Mesodermal cell (in vitro differentiated cells): ENCODE results near the gene CCDC91.
"Not testable (repeated sequence)": the region's sequence is repeated elsewhere in the genome, so short reads cannot be mapped to it uniquely, and the experiment has no call there.

Source experiments
- H3K27ac ChIP-seq: 2 replicates; pipeline ENCODE4 v1.7.0; 2013; ENCODE audit warnings: mild to moderate bottlenecking, low read depth, low read length, moderate library complexity; ENCODE audit not compliant: severe bottlenecking
- H3K36me3 ChIP-seq: 2 replicates; pipeline ENCODE4 v1.7.1; 2013; ENCODE audit warnings: mild to moderate bottlenecking, low read length, moderate library complexity; ENCODE audit not compliant: control insufficient read depth, insufficient read depth
- H3K4me1 ChIP-seq: one replicate; pipeline ENCODE4 v1.7.1; 2013; ENCODE audit warnings: mild to moderate bottlenecking, low read length; ENCODE audit not compliant: insufficient read depth, control insufficient read depth, poor library complexity, severe bottlenecking
- H3K4me3 ChIP-seq: 2 replicates; pipeline ENCODE4 v1.7.0; 2013; ENCODE audit warnings: low read length, control low read depth, mild to moderate bottlenecking; ENCODE audit not compliant: insufficient read depth, poor library complexity, severe bottlenecking; ENCODE audit errors: extremely low read depth
- H3K9me3 ChIP-seq: 2 replicates; pipeline ENCODE4 v1.7.1; 2013; ENCODE audit warnings: mild to moderate bottlenecking, low read length, moderate library complexity; ENCODE audit not compliant: control insufficient read depth
- WGBS, 2 experiments: methylation state at CpG; one replicate each; pipeline ENCODE4 v1.1.5; 2013; ENCODE audit warnings: missing lambda C conversion rate in 2 of 2; ENCODE audit not compliant: insufficient coverage in 2 of 2; 5-methylcytosine and 5-hydroxymethylcytosine counted together

CCDC91 gene

GRCh38 chr12:28180786-28181185 is 9.5 kb upstream of the CCDC91 start:
- 100% methylated on average over 1 of the region's 3 CpGs; no CpG with 5 or more reads in 1 of the 2 experiments for WGBS, 2 experiments
- Histone ChIP-seq H3K36me3 (no peaks in the 10 kb centered on the region), H3K4me3 (no peak overlapping the region), H3K4me1 (no peaks in the 10 kb centered on the region), H3K9me3 (no peaks in the 10 kb centered on the region), H3K27ac (no peak overlapping the region)

DNA sequence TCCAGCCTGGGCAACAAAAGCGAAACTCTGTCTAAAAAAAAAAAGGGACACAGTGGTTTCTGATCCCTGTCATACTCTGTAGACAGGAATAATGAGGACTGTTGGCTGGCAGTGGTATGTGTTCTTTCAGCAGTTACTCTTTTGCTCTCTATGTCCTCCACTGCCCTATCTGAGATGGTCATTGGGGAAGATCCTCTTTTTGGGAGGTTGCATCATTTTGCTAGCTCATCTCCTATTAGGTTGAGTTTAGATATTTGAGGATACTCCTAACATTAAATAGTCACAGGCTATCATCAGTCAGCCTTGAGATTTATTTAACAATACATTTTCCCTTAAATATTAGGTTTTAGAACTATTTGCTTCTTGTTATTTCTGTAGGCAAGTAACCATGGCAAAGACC is 5.9 kb upstream of the CCDC91 start:
- Histone ChIP-seq H3K27ac (no peak overlapping the region), H3K4me1 (no peaks in the 10 kb centered on the region), H3K4me3 (no peak overlapping the region), H3K9me3 (no peaks in the 10 kb centered on the region), H3K36me3 (no peaks in the 10 kb centered on the region)
- WGBS, 2 experiments: 88 to 100% methylated on average over 1 of the region's 1 CpG

DNA sequence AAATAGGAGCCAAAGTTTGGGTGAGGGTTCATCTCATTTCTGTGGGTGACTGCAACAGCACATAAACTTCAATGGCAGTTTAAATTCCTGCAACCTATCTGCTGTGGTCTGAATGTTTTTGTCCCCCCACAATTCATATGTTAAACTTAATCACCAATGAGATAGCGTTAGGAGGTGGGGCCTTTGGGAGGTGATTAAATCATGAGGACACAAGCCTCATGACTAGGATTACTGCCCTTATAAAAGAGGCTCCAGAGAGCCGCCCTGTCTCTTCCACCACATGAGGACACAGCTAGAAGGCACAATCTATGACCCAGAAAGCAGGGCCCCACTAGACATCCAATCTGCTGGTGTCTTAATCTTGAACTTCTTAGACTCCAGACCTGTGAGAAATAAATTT is 3.8 kb upstream of the CCDC91 start:
- Histone ChIP-seq H3K4me1 (peaks cover 3% of the 10 kb centered on the region), H3K36me3 (no peaks in the 10 kb centered on the region), H3K9me3 (no peaks in the 10 kb centered on the region), H3K27ac (no peak overlapping the region), H3K4me3 (no peak overlapping the region)
- 89 to 100% methylated on average over 1 of the region's 2 CpGs for WGBS, 2 experiments

DNA sequence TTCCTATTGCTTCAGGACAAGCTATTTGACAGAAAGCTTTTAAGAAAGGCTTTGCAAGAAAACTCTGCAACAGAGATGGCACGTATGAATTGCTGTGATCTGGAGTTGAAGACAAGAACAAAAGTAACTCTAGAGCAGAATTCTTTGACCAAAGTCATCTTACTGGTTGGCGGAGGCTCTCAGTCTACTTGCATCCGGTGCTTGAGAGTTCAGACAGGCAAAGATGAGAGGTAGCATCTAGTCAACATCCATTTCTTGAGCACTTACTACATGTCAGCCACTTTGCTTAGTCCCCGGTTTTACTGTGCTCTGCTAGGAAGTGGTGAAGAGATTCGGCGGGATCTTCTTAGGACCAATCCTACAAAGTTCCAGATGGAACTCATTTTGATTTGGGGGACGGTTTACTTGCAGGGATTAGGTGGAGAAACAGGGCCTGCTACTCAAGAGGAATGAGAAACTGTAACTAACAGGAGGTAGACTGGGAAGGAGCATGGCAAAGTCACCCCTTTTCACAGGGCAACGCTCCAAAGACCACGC is 404 bp upstream of the CCDC91 start:
- Histone ChIP-seq H3K36me3 (no peaks in the 10 kb centered on the region), H3K27ac (peak overlapping the region; percentile 75), H3K4me3 (peak overlapping the region; percentile 63), H3K4me1 (peaks cover 4% of the 10 kb centered on the region), H3K9me3 (no peaks in the 10 kb centered on the region)
- 73 to 85% methylated on average over 7 to 8 of the region's 9 CpGs for WGBS, 2 experiments

DNA sequence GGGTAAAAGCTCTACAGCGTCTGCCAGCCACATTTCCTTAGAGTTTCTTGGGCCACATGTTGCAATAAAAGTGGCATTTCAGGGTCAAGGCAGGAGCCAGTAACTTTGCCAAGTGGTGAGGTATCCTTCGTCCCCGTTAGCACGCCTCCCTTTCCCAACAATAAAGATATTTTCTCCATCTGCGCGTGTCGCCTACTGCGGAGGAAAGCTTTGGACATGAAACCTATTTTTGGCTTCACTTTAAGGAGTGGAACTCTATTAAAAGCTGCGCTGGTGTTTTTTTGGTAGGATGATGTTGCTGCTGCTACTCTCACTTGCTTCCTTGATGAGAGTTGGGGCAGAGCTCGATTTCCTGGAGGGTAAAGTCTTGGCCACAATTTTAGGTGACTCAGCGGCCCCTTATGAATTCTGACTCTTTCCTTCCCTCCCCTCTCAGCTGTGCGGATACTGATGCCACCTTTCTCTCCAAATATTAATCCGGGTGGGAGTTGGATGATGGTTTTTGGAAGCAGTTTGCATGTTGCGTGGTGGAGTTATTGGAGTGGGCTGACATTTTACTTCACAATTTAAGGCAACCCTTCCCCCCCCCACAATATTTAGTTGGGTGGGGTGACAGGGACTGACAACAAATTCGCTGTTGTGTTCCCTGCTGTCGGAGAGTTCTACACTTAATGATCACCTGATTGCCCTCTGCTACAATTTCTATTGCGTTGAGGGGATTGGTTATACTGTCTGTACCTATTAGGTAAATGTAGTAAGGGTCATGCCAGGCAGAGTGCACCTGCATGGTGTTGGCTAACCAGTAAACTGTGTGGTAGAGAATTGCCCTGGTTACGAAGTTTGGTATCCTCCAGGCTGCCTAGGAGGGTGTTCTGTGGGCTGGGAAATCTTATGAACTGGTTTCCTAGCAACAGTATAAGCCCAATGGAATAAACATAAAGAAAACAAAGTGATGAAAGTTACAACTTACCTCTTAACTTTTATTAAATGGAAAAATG is 1.1 kb downstream of the CCDC91 start:
- peak overlapping the region; percentile 63 for H3K4me3 ChIP-seq
- H3K36me3 ChIP-seq: no peaks in the 10 kb centered on the region
- peaks cover 4% of the 10 kb centered on the region for H3K4me1 ChIP-seq
- H3K27ac ChIP-seq: peak overlapping the region; percentile 75
- H3K9me3 ChIP-seq: no peaks in the 10 kb centered on the region
- 13 to 25% methylated on average over 8 to 9 of the region's 18 CpGs for WGBS, 2 experiments

GRCh38 chr12:28192125-28192524 is 1.9 kb downstream of the CCDC91 start:
- Histone ChIP-seq H3K9me3 (no peaks in the 10 kb centered on the region), H3K36me3 (no peaks in the 10 kb centered on the region), H3K4me1 (peaks cover 4% of the 10 kb centered on the region), H3K4me3 (no peak overlapping the region), H3K27ac (no peak overlapping the region)
- 80 to 91% methylated on average over 1 to 2 of the region's 2 CpGs for WGBS, 2 experiments

DNA sequence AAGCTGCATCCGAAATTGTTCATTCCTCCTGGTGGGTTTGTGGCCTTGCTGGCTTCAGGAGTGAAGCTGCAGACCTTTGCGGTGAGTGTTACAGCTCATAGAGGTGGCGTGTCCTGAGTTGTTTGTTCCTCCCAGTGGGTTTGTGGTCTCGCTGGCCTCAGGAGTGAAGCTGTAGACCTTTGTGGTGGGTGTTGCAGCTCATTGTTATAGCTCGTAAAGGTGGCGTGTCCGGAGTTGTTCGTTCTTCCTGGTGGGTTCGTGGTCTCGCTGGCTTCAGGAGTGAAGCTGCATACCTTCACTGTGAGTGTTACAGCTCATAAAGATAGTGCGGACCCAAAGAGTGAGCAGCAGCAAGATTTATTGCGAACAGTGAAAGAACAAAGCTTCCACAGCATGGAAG is 4.4 kb downstream of the CCDC91 start:
- H3K4me1 ChIP-seq, H3K27ac ChIP-seq, H3K9me3 ChIP-seq, H3K4me3 ChIP-seq, H3K36me3 ChIP-seq: not testable (repeated sequence)
- 81 to 86% methylated on average over 12 of the region's 12 CpGs for WGBS, 2 experiments

- H3K27ac ChIP-seq, H3K36me3 ChIP-seq, H3K9me3 ChIP-seq, H3K4me1 ChIP-seq, H3K4me3 ChIP-seq: not testable (repeated sequence)
- no CpG with 5 or more reads among the region's 30 CpGs for WGBS, 2 experiments
Observed at GRCh38 chr12:28201136-28201535, 10.9 kb downstream of the CCDC91 start.

GRCh38 chr12:28202374-28203130 is 12.3 kb downstream of the CCDC91 start:
- 100% methylated on average over 1 of the region's 1 CpG for WGBS, 2 experiments
- Histone ChIP-seq H3K9me3 (peaks cover 4% of the 10 kb centered on the region), H3K4me1 (no peaks in the 10 kb centered on the region)

DNA sequence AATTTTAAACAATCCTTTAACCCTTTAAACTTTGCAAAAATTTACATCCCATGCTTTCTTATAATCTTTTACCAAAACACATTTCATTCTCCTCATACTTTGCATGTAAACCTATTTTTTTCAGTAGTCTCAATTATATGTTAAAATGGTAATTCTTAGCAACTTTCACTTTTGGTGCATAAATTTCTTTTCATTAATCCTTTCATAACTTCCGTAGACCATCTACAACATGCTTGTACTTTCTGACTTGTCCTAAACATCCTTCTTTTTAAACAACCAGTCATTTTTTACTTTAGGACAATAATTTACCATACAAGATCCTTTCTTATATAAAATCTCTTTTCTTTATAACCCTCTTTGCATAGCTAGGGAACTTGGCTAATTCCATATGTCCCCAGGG is 19.5 kb downstream of the CCDC91 start:
- no peaks in the 10 kb centered on the region for H3K4me1 ChIP-seq
- peaks cover 4% of the 10 kb centered on the region for H3K36me3 ChIP-seq
- H3K4me3 ChIP-seq: no peak overlapping the region
- H3K9me3 ChIP-seq: peaks cover 12% of the 10 kb centered on the region
- no peak overlapping the region for H3K27ac ChIP-seq
- WGBS, 2 experiments: 0% methylated on average over 1 of the region's 1 CpG

More at GRCh38 chr12:28202374-28203130, 12.3 kb downstream of the CCDC91 start:
- H3K27ac ChIP-seq: no peak overlapping the region
- H3K4me3 ChIP-seq: no peak overlapping the region
- H3K36me3 ChIP-seq: no peaks in the 10 kb centered on the region
